HG03139 (cell line): ENCODE results near the gene DNAH10.
"Not testable (repeated sequence)": the region's sequence is repeated elsewhere in the genome, so short reads cannot be mapped to it uniquely, and the experiment has no call there.

Experiments used
- ATAC-seq: cut with Tn5 transposase; IDR thresholded peaks from one replicate; pipeline ENCODE4 v1.9.1; 2021; ENCODE audit not compliant: unreplicated experiment

Gene DNAH10

DNA sequence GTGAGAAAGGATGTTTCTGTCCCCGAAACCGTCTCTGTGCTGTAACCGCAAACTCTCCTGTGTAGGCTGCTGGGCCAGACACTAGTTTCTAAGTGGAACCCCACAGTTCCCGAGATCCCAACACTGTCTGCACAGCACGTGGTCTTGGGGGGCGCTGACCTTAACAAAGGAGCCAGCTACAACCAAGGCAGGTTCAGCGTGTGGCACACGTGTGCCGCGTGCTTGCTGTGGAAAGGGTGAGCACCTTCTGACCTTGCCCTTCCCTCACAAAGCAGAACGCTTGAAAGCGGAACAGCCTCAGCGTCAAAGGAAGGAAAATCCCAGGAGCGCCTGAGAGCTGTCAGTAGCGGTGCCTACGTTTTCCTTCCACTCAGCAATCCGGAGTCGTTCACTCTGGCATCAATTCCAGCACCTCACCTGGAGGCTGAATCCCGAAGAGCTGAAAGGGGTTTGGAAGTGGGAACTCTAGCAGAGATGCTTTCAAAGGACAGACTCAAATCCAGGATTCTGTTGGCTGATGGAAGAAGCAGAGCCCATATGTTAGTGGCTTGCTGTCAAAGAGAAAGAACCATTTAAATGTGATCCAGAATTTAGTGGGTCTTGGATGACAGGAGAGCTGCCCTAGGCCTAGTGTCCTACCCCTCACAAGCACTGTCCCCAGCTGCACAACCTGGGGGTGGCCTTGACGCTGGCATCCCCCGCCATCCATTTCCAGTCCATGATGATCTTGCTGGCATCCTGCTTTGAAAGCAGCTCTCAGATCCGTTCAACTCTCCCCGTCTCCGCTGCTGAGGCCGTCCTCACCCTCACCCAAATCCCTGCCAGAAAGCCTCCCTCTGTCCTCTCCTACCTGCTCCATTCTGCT lies 183.4 kb downstream of the DNAH10 start:
- ATAC-seq: no peak

DNA sequence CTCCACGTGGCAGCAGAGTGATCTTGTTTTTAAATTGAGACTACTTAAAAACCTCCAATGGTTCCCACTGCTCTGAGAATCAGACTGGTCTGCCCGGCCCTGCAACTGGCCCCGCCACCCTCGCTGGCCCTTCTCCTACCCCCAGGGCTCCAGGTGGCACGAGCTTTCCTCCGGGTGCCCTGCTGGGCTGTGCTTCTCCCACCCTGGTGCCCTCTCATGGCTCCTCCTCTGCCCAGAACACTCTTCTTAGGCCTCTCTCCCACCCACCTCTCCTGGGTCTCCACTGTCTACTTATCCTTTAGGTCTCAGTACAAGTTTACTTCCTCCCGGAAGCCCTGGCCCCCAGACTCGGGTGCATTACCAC lies 184.0 kb downstream of the DNAH10 start:
- no peak for ATAC-seq

DNA sequence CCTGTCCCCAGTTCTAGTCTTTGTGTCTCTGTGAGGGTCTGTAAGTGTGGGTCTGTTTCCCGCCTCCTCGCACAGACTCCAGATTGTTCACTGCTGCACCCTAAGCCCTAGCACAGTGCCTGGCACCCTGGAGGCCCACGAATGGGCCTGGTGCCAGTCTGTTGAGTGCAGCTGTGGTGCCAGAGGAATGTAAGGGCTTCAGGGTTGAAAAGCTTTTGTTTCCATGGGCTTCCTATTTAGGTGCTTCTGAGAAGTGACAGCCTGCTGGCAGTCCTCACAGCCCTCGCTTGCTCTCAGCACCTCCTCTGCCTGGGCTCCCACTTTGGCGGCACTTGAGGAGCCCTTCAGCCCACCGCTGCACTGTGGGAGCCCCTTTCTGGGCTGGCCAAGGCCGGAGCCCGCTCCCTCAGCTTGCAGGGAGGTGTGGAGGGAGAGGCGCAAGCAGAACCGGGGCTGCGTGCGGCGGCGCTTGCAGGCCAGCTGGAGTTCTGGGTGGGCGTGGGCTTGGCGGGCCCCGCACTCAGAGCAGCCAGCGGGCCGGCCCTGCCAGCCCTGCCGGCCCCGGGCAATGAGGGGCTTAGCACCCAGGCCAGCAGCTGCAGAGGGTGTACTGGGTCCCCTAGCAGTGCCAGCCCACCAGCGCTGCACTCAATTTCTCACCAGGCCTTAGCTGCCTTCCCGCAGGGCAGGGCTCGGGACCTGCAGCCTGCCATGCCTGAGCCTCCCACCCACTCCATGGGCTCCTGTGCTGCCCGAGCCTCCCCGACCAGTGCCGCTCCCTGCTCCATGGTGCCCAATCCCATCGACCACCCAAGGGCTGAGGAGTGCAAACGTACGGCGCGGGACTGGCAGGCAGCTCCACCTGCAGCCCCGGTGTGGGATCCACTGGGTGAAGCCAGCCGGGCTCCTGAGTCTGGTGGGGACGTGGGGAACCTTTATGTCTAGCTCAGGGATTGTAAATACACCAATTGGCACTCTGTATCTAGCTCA lies 184.7 kb downstream of the DNAH10 start:
- ATAC-seq: not testable (repeated sequence)

DNA sequence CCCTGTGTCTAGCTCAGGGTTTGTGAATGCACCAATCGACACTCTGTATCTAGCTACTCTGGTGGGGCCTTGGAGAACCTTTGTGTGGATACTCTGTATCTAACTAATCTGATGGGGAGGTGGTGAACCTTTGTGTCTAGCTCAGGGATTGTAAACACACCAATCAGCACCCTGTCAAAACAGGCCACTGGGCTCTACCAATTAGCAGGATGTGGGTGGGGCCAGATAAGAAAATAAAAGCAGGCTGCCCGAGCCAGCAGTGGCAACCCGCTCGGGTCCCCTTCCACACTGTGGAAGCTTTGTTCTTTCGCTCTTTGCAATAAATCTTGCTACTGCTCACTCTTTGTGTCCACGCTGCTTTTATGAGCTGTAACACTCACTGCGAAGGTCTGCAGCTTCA lies 185.4 kb downstream of the DNAH10 start:
- not testable (repeated sequence) for ATAC-seq

DNA sequence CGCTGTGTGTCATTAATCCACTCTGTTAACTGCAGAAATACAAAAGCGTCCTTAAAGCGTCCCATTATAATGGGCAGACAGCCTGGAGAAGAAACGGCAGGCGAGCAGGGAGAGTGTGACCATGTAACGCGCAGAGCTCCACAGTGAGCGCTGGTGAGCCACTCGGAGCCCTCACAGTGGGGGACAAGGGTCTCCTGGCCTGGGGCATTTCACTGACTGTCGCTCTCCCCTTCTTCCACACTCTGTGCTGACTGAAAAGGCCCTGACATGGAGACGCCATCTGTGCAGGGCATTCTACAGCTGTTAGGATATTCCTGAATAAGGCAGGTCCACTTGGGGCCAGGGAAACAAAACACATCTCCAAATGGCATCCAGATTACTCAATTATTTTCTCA lies 186.3 kb downstream of the DNAH10 start:
- ATAC-seq: no peak

DNA sequence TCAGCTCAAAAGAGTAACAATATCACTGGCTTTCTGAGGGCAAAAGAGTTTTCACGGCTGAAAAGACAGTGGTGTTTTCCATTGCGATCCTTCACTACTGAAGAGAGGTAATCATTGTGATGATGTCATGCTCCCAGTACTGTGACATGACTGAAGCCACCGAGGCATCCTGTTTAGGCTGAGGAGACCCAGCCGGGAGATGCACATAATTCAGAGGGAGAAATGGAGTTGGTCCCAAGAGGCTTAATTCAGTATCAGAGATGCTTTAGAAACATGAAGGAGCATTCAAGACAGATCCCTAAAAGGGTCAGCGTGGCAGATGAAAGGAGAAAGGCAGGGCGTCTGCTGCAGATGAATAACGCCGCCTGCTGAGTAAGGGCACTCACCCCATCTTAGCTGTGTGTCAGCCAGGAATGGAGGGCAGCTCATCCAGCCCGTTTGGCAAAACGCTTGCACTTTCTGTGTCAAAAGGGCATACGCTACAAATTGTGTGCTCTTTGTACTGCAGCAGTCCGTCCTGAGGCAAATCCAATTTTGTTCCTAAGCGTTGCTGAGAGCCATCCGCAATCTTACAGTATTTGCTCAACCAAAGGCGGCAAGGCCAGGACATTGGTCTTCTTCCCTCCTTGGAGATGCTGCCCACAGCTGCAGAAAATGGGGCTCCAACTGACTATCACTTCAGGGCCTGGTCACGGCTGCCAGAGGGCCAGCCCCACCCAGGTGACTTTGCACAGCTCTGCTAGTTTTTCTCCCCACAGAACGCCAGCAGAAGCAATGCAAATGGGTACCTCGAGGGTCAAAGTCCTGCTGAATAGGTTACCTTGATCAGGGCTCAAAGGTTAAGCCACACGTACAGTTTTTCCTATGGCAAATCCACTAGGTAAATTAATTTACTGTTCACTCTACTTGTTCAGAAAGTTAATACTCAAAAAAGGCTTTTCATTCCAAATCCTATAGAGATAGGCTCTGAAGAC lies 187.0 kb downstream of the DNAH10 start:
- no peak for ATAC-seq

DNA sequence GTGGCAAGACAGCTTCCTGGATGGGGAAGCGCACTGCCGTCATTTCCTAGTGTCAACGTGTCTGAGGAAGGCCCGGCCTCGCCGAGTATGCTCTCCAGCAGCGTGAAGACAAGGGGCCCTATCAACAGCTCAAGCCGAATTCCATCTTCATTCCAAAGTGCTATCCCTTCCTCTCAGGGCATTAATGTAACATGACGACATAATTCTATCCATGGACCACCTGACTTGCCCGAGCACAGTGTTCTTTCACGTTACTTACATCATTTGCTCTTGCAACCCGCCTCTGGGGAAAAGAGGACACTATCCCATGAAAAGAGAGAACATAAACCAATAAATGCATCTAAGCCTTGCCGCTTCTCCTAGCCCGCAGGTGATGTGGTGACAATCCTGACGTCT lies 187.7 kb downstream of the DNAH10 start:
- no peak for ATAC-seq

DNA sequence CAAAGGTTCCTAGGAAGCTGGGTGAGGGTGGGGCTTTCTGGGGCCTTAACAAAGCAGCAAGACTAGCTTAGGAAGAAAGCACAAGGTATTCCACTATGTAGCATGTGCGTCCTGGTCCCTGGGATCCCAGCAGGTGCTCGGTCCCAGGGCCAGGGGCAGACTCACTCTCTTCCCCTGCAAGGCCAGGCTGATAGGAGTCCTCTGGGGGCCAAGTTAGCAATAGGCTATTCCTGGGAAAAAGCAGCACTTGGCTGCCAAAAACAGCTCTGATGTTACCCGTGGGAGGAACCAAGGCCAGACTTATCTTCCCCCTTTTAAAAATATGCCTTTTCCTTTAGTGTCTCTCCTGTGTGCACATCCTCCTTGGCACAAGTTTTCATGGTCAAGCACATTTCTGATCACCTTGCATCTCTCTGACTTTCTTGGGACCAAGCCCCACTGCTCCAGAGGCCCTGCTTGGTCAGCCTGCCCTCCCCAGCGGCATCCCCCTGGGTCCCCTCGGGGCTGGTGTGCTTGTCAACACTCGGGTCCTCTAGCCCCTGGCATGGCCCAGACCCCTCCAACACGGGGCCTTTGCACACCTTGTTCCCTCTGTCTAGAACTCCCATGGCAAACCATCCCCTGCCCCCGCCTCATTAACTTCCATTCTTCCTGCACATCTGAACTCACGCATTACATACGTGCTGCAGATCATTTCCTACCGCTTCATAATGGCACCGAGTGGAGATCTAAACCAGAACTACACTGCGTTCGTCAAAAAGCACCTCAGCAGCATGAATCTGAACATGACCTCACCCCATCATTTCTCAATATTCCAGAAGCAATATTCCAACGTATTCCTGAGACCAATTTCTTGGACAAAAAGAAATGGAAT lies 188.6 kb downstream of the DNAH10 start:
- ATAC-seq: no peak

DNA sequence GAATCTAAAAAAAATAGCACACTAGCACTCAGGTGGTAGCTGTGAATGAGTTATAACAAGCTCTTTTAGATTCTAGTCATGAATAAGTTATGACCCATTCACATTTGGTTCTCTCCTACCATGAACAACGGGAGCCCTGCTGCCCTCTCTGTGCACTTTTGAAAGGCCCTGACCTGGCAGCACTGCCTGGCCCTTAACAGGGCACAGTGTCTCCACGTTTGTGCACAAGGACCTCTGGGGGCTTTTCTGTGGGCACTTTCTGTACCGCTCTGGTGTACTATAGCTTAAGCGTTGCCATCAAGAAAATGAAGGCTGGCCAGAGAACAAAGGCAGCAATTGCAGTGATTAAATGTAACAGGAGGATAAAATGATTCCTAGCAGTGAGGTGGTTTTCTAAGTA lies 189.4 kb downstream of the DNAH10 start:
- ATAC-seq: no peak

DNA sequence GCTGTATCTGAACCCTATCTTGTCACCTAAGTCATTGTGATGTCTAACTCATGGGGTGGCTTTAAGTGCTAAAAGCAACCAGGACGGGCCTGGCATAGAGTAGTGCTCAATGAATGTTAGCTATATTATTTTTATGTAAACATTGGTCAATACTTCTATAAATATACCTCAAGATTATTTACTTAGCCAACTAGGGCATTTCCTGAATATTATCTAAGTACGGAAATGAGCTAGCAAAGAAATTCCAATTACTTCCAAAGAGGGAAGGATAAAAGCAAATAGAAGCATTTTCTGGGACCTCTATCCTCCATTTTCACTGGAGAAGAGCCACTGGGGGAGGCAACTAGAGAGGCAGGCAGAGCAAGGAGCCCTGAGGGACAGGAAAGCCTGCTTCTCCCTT lies 189.9 kb downstream of the DNAH10 start:
- ATAC-seq: no peak

DNA sequence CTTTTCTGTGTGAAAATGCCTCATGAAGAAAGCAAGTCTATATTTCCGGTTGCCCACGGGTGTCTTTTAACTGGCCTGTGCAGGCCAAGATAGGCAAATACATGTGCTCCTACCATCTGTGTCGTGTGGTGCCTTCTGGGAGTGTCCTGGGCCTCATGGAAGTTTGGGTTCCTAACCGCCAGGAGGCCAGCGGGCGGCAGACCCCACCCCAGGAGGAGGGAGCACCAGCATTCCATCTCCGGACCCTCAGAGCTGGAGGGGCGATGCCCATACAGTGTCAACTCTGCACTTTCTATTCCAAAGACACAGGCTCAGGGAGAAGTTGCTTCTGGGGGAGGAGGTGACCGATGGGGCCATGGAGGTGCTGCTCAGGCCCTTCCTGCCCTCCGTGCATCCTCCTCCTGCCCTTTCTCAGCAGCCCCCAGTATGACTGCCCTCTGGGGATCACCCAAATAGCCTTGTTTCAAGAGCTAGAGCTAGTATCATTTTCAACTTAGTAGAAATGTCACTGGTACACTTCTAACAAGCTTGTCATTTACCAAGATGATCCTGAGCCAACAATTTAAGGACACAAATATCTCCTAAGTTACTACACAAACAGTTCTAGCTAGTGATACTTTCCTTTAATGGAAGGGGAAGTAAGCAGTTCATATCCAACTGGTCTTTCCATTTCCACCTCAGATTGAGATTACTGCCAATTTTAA lies 192.7 kb downstream of the DNAH10 start:
- no peak for ATAC-seq

DNA sequence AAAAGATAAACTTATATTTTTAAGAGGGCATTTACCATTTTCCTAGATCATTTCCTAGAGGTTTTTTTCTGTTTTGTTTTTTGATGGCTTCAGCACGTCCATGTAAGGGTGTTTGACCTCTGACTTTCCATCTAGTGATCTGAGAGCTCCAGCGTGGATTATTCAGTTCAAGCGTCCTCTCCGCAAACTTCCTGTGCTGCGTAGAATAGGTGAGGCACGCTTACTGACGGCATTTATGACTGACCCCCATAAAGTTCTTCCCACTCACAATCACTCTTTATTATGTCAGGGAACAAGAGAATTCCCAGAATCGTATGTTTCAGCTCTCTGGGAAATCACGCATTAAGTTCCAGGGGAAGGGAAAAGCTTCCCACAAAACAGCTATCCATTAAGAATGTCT lies 194.1 kb downstream of the DNAH10 start:
- ATAC-seq: no peak

DNA sequence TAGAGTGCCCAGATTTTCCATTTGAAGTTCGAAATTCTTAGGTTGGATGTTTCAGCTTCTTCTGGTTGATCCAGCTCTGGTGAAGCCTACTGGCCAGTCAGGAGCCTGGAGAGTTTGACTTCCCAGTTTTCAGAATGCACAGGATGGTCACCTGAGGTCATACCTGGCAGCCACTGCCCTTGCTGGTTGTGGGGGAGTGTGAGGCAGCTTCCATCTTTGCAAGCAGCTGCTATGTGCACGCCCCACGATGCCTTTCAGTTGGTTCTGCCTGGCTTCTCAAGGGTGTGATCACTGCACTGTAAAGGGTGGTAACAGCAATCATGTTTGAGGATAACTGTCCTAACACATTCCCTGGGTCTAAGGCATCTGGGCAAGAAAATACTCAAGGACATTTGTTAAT lies 195.1 kb downstream of the DNAH10 start:
- ATAC-seq: no peak

DNA sequence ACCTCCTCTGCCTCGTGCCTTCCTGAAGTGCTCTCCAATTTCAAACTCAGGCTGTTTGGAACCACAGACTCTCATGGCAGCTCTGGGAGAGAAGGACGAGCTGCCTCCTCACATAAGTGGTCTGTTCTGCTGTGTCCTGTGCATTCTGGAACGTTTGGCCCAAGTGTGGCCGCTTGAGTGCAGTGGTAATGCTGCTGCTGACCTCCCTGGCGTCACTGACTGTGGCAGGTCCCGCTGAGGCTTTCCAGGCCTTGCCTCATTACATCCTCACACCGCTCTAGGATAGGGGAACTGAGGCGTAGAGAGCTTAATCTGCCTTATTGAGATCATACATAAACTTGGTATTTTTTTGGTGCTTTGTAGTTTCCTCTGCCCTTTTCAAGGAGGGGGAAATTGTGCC lies 196.4 kb downstream of the DNAH10 start:
- ATAC-seq: no peak

DNA sequence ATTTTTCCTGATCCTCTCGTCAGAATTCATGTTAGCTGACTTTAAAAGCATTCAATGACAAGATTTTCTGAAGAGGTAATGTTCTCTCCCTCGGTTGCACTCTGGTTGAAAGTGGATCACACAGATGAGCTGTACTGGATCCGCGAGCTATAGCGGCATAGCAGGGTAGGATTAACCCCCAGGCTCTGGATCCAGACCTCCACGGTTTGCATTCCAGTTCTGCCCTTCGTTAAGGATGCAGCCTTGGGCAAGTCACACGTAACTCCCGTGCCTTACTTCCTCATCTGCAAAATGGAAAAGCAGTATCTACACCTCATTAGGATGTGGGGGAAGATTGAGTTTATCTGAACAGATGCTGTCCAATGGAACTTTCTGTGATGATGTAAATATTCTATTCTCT lies 196.8 kb downstream of the DNAH10 start:
- ATAC-seq: no peak

DNA sequence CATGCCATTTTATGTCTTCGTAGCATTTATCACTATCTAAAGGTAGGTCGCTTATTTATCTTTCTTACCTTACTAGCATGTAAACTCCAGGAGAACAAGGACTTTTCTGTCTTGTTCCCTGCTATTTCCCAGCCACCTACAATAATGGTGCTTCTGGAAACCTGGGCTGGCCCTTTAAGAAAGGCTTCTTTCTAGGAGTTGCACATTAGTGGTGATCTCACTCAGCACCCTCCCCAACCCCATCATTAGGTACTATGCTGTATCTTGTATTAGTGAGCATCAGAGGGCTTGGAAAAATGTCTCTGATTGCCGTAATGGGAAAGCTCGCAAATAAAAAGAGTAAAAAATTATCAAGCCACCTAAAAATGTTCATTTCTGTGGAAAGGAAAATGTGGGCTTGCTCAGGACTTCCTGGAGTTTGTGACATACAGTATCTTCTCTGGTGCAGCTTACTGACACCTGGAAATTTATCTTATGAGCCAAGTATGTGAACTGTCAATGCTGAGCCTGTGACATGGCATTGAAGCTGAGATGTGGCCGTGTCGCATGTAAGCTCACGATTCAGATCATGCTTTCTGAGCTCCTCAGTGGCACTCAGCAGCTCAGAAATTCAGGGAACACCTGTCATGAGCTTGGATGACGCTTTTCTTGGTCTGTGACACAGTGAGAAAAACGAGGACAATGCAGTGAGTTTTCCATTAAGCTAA lies 198.1 kb downstream of the DNAH10 start:
- ATAC-seq: no peak

DNA sequence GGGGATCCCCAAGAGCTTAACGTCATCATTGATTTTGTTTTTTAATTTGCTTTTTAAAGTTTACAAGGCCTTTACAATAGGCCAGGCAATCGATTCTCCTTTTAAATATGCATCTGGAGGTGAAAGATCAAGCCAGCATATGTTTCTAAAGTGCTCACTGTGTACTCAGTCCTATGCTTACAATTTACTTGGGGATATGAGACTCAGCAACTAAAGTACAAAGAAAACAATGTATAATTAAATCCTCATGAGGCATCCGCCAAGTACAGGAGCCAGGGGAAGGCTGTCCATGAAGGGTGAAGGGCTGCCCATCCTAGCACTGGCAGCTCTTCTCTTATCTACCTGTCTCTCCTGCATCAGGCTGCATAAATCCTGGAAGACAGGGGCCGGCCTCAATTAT lies 198.8 kb downstream of the DNAH10 start:
- no peak for ATAC-seq

DNA sequence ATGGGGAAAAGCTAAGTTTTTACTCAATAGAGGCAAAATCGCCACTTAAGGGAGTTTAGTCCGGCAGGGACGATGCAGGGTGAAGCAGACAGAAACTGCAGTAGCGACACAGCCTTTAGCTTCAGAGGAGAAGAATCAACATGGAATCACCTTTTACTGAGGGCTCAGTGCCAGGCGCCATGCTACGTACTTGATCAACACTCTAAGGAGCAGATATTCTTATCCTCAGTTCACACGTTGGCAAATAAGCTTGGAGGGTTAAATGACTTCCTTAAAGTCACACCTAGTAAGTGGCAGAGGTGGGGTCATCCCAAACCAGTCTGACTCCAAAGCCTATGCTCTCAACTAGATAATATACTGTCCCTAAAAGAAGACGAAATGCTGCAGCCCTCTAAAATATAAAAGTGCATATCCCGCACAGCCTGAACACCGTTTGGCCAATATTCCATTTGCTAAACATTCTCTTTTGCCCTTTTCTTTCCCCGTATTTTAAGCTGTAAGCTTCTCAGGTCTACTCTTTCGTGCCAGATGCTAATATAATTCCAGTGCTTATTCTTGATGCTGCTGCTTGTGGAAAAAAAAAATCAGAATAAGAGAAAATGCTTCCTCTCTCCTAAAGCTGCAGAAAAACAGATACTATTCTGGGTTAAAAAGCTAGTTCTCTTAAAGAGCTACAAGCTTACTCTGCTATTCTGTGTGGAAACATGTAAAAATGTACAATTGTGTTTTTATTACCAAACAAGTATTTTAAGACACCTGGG lies 199.7 kb downstream of the DNAH10 start:
- no peak for ATAC-seq
